ENCODE data around the gene LCT. TPM values are rescaled to one million over a fixed set of nuclear protein-coding genes. Genes with fewer than 3 reads are reported as not detected.

LCT gene
- total and polyA plus RNA-seq, 2 of the 13 experiments (the other 11 are each of a cell fraction or from before 2014, with no cell fraction given), result not detected

- TF ChIP-seq PBX3 (CRISPR knock-in tag; IDR thresholded peaks at IDR 0.05; ENCODE audit: borderline replicate concordance) (no peak), ZNF576 (CRISPR knock-in tag; IDR thresholded peaks at IDR 0.05) (no peak), CCDC6 (CRISPR knock-in tag; IDR thresholded peaks at IDR 0.05) (no peak), CHCHD3 (CRISPR knock-in tag; IDR thresholded peaks at IDR 0.05) (no peak), ZNF350 (CRISPR knock-in tag; IDR thresholded peaks at IDR 0.05; ENCODE audit: borderline replicate concordance, low read depth) (no peak), NFIC (IDR thresholded peaks at IDR 0.05; ENCODE audit: low read length) (no peak), BRD4 (CRISPR knock-in tag; IDR thresholded peaks at IDR 0.05) (no peak), ZNF766 (CRISPR knock-in tag; IDR thresholded peaks at IDR 0.05; ENCODE audit: borderline replicate concordance) (no peak), ZNF17 (CRISPR knock-in tag; IDR thresholded peaks at IDR 0.05) (no peak), ZNF33B (CRISPR knock-in tag; IDR thresholded peaks at IDR 0.05) (no peak), GABPB1 (CRISPR knock-in tag; IDR thresholded peaks at IDR 0.05) (no peak)
These were observed 14.1 kb upstream of the LCT start (continued) for GRCh38 chr2:135850892-135851668.

- H3K36me3 ChIP-seq (replicated peaks in 1 of 2; ENCODE audit: control insufficient read depth in 1 of 2, insufficient read depth in 2 of 2, low read length in 2 of 2), result no peaks in the 10 kb centered on the region
- no peak overlapping the region for H3K4me2 ChIP-seq (ENCODE audit: low read depth, low read length)
- H3K9me3 ChIP-seq (ENCODE audit: low read length), result no peaks in the 10 kb centered on the region
- ATAC-seq, result no peak
- H3K27ac ChIP-seq (ENCODE audit: extremely low read length, insufficient read depth, low read length), result no peak overlapping the region
- H3K4me1 ChIP-seq (ENCODE audit: insufficient read depth, low read length), result peaks cover 14% of the 10 kb centered on the region
- H3K79me2 ChIP-seq (ENCODE audit: insufficient read depth, low read length), result no peaks in the 10 kb centered on the region
- in situ Hi-C loops (cut with HindIII; ENCODE audit: extremely low pct_ligation_motif_present, low pct_unique_long_range_greater_than_20kb) (no loop called here), intact Hi-C loops (cut with micrococcal nuclease; ENCODE audit: unreplicated experiment) (no loop called here)
- ChIA-PET POLR2A (no interaction called here), CTCF (ENCODE audit: low intra/inter-chr PET ratio, low total read pairs) (no interaction called here)
- H2AFZ ChIP-seq (ENCODE audit: low read length), result no peak overlapping the region
- no peaks in the 10 kb centered on the region for H4K20me1 ChIP-seq (ENCODE audit: insufficient read depth, low read length)
- no TSS peak for BruUV-seq (replicated peaks)
- DNase-seq (ENCODE audit: low spot score), result no peak
- no peak overlapping the region for H3K4me3 ChIP-seq (replicated peaks in 1 of 3; ENCODE audit: insufficient read depth in 1 of 3, low read depth in 2 of 3, low read length in 3 of 3)
- no peak overlapping the region for H3K9ac ChIP-seq (ENCODE audit: insufficient read depth, low read depth, low read length)
- no peak for FAIRE-seq
- 69% methylated on average over 3 of the region's 3 CpGs for WGBS (ENCODE audit: low lambda C conversion rate)
- H3K27me3 ChIP-seq (ENCODE audit: control insufficient read depth in 1 of 2, insufficient read depth in 2 of 2, low read length in 2 of 2), result no peaks in the 10 kb centered on the region
- TF ChIP-seq RERE (CRISPR knock-in tag; IDR thresholded peaks at IDR 0.05; ENCODE audit: low read depth) (no peak), RFX3 (CRISPR knock-in tag; IDR thresholded peaks at IDR 0.05) (no peak), HMGXB4 (CRISPR knock-in tag; IDR thresholded peaks at IDR 0.05; ENCODE audit: borderline replicate concordance in 1 of 2, low read depth in 1 of 2) (no peak)
These were observed 12.1 kb upstream of the LCT start for GRCh38 chr2:135849087-135849486.

All from HepG2 (cell line).